HepG2 (cell line): ENCODE data around the gene QPCT. TPM values are rescaled to one million over a fixed set of nuclear protein-coding genes. Genes with fewer than 3 reads are reported as not detected.
A peak's percentile ranks its signal among the peaks of the same experiment; 100 is the strongest.

ENCODE experiments used
- ATAC-seq: fragments of 200-7000 bp; cut with Tn5 transposase; 3 replicates; pipeline ENCODE4 v1.9.1; 2020; ENCODE audit warnings: mild to moderate bottlenecking, moderate library complexity
- BruUV-seq: library from RNA; stranded (reverse); fragments of 400-500 nt; replicated peaks from 2 replicates; lab custom pipeline; 2021; lab: Mats Ljungman, UMichigan
- CTCF ChIA-PET: fragments of 300-600 bp; formaldehyde crosslinking; extraction: SDS; loops from one replicate; lab custom pipeline; 2021; ENCODE audit warnings: low total read pairs, inconsistent platforms, low intra/inter-chr PET ratio; lab: Yijun Ruan, JAX
- POLR2A ChIA-PET: fragments of 350-600 bp; sonication (Branson Sonifier 250); formaldehyde crosslinking; loops from one replicate; lab custom pipeline; 2020; ENCODE audit warnings: antibody characterized with exemption, inconsistent platforms; lab: Yijun Ruan, JAX
- DNase-seq: peaks from one replicate; pipeline ENCODE4 v3.0.0-alpha.2; 2015; ENCODE audit warnings: low spot score
- FAIRE-seq: peaks from 3 replicates; lab custom pipeline; 2011; peaks lifted over from hg19 to GRCh38; lab: Jason Lieb, UNC
- H2AFZ ChIP-seq: one replicate; pipeline ENCODE4 v1.6.1; 2011; ENCODE audit warnings: low read length, inconsistent platforms
- H3K27ac ChIP-seq: fragments of 300-600 bp; 3 replicates; pipeline ENCODE4 v1.8.0; 2011; ENCODE audit warnings: mixed run types, mild to moderate bottlenecking, mixed read lengths, low read length, inconsistent platforms; ENCODE audit not compliant: insufficient read depth; ENCODE audit errors: extremely low read length
- H3K27me3 ChIP-seq, 2 experiments: fragments of 200-600 bp in 1 of 2; 2 replicates in 1 of 2; 3 replicates in 1 of 2; pipeline versions ENCODE4 v1.6.0 to v1.8.0; 2011; ENCODE audit warnings: low read length in 2 of 2, mild to moderate bottlenecking in 2 of 2, moderate library complexity in 2 of 2, inconsistent platforms in 1 of 2; ENCODE audit not compliant: insufficient read depth in 2 of 2, control insufficient read depth in 1 of 2
- H3K36me3 ChIP-seq, 2 experiments: fragments of 200-600 bp in 1 of 2; replicated peaks in 1 of 2; 2 replicates in 1 of 2; 3 replicates in 1 of 2; pipeline versions ENCODE4 v1.5.1 to v1.8.0; 2011; ENCODE audit warnings: low read length in 2 of 2, inconsistent platforms in 1 of 2; ENCODE audit not compliant: insufficient read depth in 2 of 2, control insufficient read depth in 1 of 2
- H3K4me1 ChIP-seq: 2 replicates; pipeline ENCODE4 v1.5.1; 2012; ENCODE audit warnings: low read length, inconsistent platforms; ENCODE audit not compliant: insufficient read depth
- H3K4me2 ChIP-seq: 2 replicates; pipeline ENCODE4 v1.6.0; 2011; ENCODE audit warnings: low read depth, low read length, inconsistent platforms
- H3K4me3 ChIP-seq, 3 experiments: fragments of 200-600 bp in 1 of 3; sonication (generic), shearing (Covaris generic) in 1 of 3; replicated peaks in 1 of 3; 2 replicates each; pipeline ENCODE4 v1.5.1; 2011 to 2016; ENCODE audit warnings: low read length in 3 of 3, inconsistent platforms in 2 of 3, low read depth in 2 of 3, mild to moderate bottlenecking in 2 of 3, control low read depth in 1 of 3, mixed read lengths in 1 of 3; ENCODE audit not compliant: insufficient read depth in 1 of 3
- H3K79me2 ChIP-seq: one replicate; pipeline ENCODE4 v1.6.1; 2011; ENCODE audit warnings: low read length, inconsistent platforms; ENCODE audit not compliant: insufficient read depth
- H3K9ac ChIP-seq: 2 replicates; pipeline ENCODE4 v1.6.0; 2011; ENCODE audit warnings: mild to moderate bottlenecking, low read depth, low read length, inconsistent platforms; ENCODE audit not compliant: insufficient read depth
- H3K9me3 ChIP-seq: 2 replicates; pipeline ENCODE4 v1.5.1; 2012; ENCODE audit warnings: mild to moderate bottlenecking, low read length
- H4K20me1 ChIP-seq: 2 replicates; pipeline ENCODE4 v1.6.0; 2011; ENCODE audit warnings: inconsistent platforms, mild to moderate bottlenecking, low read length, moderate library complexity; ENCODE audit not compliant: insufficient read depth
- CENPT ChIP-seq: sonication (generic); formaldehyde crosslinking; IDR thresholded peaks from 2 replicates; pipeline ENCODE4 v1.8.0; 2022; ENCODE audit warnings: low read depth, mild to moderate bottlenecking, moderate library complexity, missing genetic modification reagents
- DRAP1 ChIP-seq: IDR thresholded peaks from 2 replicates; pipeline ENCODE4 v1.6.1; 2016; ENCODE audit warnings: missing genetic modification reagents, missing compliant biosample characterization
- KAT7 ChIP-seq: IDR thresholded peaks from 2 replicates; pipeline ENCODE4 v1.6.1; 2018; ENCODE audit warnings: borderline replicate concordance, missing compliant biosample characterization
- LRRFIP1 ChIP-seq: sonication (generic); formaldehyde crosslinking; conservative IDR thresholded peaks from 2 replicates; pipeline ENCODE4 v1.4.0; 2020; ENCODE audit warnings: missing genetic modification reagents
- MTF1 ChIP-seq: sonication (generic); formaldehyde crosslinking; IDR thresholded peaks from 2 replicates; pipeline ENCODE4 v1.5.0; 2020; ENCODE audit warnings: missing genetic modification reagents
- NCOA1 ChIP-seq: sonication (generic); formaldehyde crosslinking; IDR thresholded peaks from 2 replicates; pipeline ENCODE4 v1.9.0; 2021; ENCODE audit warnings: missing genetic modification reagents
- NR3C1 ChIP-seq: sonication (generic); formaldehyde crosslinking; IDR thresholded peaks from 2 replicates; pipeline ENCODE4 v1.4.0; 2020; ENCODE audit warnings: missing genetic modification reagents
- PCBP1 ChIP-seq: fragments of 200-400 bp; formaldehyde crosslinking; IDR thresholded peaks from 2 replicates; pipeline ENCODE4 v1.6.1; 2017; ENCODE audit warnings: mild to moderate bottlenecking, low read depth, low read length, borderline replicate concordance
- PRDM15 ChIP-seq: sonication (generic); formaldehyde crosslinking; IDR thresholded peaks from 2 replicates; pipeline ENCODE4 v1.4.0; 2020; ENCODE audit warnings: missing genetic modification reagents
- ZNF432 ChIP-seq: sonication (generic); formaldehyde crosslinking; IDR thresholded peaks from 2 replicates; pipeline ENCODE4 v1.5.0; 2020; ENCODE audit warnings: missing genetic modification reagents, mild to moderate bottlenecking, borderline replicate concordance
- ZNF577 ChIP-seq: sonication (generic); formaldehyde crosslinking; IDR thresholded peaks from 2 replicates; pipeline ENCODE4 v1.4.0; 2020; ENCODE audit warnings: mild to moderate bottlenecking, low read depth, missing genetic modification reagents, borderline replicate concordance
- ZNF749 ChIP-seq: sonication (generic); formaldehyde crosslinking; IDR thresholded peaks from 2 replicates; pipeline ENCODE4 v1.8.0; 2022; ENCODE audit warnings: mild to moderate bottlenecking, missing genetic modification reagents, moderate library complexity, borderline replicate concordance
- WGBS: methylation state at CpG from one replicate; pipeline ENCODE4 v1.1.6; 2017; ENCODE audit warnings: low lambda C conversion rate; 5-methylcytosine and 5-hydroxymethylcytosine counted together
- in situ Hi-C: cut with HindIII; loops from 2 replicates; pipeline ENCODE4 v1.10.0; 2017; ENCODE audit warnings: low pct_unique_long_range_greater_than_20kb; ENCODE audit not compliant: extremely low pct_ligation_motif_present
- intact Hi-C: fragments of 100-400 bp; cut with micrococcal nuclease; formaldehyde crosslinking; loops from one replicate; pipeline ENCODE4 v1.10.0; 2022; ENCODE audit not compliant: unreplicated experiment
- polyA plus RNA-seq, 8 experiments: library from polyadenylated mRNA; depleted of rRNA in 3 of 8; stranded (reverse) in 7 of 8; unstranded in 1 of 8; fragments of >200 nt; fragmentation: Illumina TruSeq in 4 of 8; extraction: Trizol in 4 of 8; gene quantifications; 2 replicates each; pipeline versions ENCODE4 v1.2.1 to v1.2.3, GENCODE V29; 2011 to 2016; ENCODE audit warnings: low read depth in 4 of 8, missing spikeins in 1 of 8, mixed read lengths in 1 of 8; ENCODE audit not compliant: insufficient read depth in 1 of 8
- total RNA-seq, 5 experiments: library from RNA; depleted of rRNA; stranded (reverse); fragments of >200 nt; fragmentation: Illumina TruSeq; extraction: Trizol; gene quantifications; 2 replicates each; pipeline ENCODE4 v1.2.3, GENCODE V29; 2016; ENCODE audit warnings: low read depth in 1 of 5
- TF ChIP-seq, protein P1 (sequence below): sonication (generic); formaldehyde crosslinking; conservative IDR thresholded peaks from 2 replicates; pipeline ENCODE4 v1.4.0; 2020; ENCODE audit warnings: missing genetic modification reagents
- TF ChIP-seq, protein P2 (sequence below): sonication (generic); formaldehyde crosslinking; IDR thresholded peaks from 2 replicates; pipeline ENCODE4 v1.8.1; 2023; ENCODE audit warnings: mild to moderate bottlenecking, inconsistent platforms, moderate library complexity, missing genetic modification reagents, borderline replicate concordance

QPCT gene
- total and polyA plus RNA-seq, 2 of the 13 experiments (the other 11 are each of a cell fraction or from before 2014, with no cell fraction given) = 0.77 to 1.2 TPM

DNA sequence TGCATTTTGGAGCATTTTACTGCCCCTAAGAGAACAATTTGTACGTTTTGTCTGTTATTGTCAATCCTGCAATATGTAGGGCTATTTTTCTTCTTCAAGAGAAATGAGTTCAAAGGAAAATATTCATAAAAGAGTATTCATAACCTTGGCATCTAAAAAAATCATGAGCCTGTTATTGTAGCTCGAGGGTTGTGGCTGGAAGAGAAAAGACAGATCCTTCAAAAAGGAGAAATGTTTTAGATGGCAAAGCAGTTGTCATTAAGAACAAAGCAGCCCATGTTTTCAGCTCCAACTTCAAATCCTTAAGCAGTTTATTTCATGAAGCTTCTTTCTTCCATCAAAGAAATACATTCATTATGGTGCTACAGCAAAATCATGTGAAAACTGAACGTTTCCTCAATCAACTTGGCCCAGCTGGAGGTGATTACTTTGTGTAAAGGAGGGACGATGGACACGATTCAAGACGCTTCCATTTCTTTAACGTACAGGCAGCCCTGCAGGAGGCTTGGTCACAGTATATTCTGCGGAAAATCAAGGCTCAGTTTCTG lies 31.4 kb downstream of the QPCT start:
- no peak for FAIRE-seq
- TF ChIP-seq NR3C1 (CRISPR knock-in tag) = no peak
- TF ChIP-seq DRAP1 (CRISPR knock-in tag) = no peak
- no peak for TF ChIP-seq ZNF432 (CRISPR knock-in tag)
- TF ChIP-seq LRRFIP1 = no peak
- no peak for TF ChIP-seq MTF1 (CRISPR knock-in tag)
- TF ChIP-seq, protein P1, sequence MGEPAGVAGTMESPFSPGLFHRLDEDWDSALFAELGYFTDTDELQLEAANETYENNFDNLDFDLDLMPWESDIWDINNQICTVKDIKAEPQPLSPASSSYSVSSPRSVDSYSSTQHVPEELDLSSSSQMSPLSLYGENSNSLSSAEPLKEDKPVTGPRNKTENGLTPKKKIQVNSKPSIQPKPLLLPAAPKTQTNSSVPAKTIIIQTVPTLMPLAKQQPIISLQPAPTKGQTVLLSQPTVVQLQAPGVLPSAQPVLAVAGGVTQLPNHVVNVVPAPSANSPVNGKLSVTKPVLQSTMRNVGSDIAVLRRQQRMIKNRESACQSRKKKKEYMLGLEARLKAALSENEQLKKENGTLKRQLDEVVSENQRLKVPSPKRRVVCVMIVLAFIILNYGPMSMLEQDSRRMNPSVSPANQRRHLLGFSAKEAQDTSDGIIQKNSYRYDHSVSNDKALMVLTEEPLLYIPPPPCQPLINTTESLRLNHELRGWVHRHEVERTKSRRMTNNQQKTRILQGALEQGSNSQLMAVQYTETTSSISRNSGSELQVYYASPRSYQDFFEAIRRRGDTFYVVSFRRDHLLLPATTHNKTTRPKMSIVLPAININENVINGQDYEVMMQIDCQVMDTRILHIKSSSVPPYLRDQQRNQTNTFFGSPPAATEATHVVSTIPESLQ (CRISPR knock-in tag) = no peak
- TF ChIP-seq KAT7 (CRISPR knock-in tag) = no peak
- TF ChIP-seq PRDM15 (CRISPR knock-in tag) = no peak
- no peak for TF ChIP-seq NCOA1
- no peak for TF ChIP-seq PCBP1
- TF ChIP-seq ZNF749 (CRISPR knock-in tag) = no peak
- no peak for TF ChIP-seq CENPT (CRISPR knock-in tag)
- TF ChIP-seq ZNF577 (CRISPR knock-in tag) = no peak
- TF ChIP-seq, protein P2, sequence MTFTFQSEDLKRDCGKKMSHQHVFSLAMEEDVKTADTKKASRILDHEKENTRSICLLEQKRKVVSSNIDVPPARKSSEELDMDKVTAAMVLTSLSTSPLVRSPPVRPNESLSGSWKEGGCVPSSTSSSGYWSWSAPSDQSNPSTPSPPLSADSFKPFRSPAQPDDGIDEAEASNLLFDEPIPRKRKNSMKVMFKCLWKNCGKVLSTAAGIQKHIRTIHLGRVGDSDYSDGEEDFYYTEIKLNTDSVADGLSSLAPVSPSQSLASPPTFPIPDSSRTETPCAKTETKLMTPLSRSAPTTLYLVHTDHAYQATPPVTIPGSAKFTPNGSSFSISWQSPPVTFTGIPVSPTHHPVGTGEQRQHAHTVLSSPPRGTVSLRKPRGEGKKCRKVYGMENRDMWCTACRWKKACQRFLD (CRISPR knock-in tag) = no peak

More for the DNA sequence above, 31.4 kb downstream of the QPCT start:
- BruUV-seq = no TSS peak
- H4K20me1 ChIP-seq = no peaks in the 10 kb centered on the region
- DNase-seq (no peak), ATAC-seq (no peak)
- no peak overlapping the region for H3K27ac ChIP-seq
- no peaks in the 10 kb centered on the region for H3K9me3 ChIP-seq
- peaks cover 12% of the 10 kb centered on the region for H3K4me1 ChIP-seq
- H2AFZ ChIP-seq = peak overlapping the region; percentile 38
- intact Hi-C loops (no loop called here), in situ Hi-C loops (no loop called here)
- WGBS = 18% methylated on average over 8 of the region's 8 CpGs
- ChIA-PET POLR2A (no interaction called here), CTCF (no interaction called here)
- H3K4me2 ChIP-seq = no peak overlapping the region
- H3K27me3 ChIP-seq = 0 out of 5 replicates have a peak, but pooled peaks cover 0 to 3% of the 10 kb centered on the region in 2 experiments
- no peaks in the 10 kb centered on the region for H3K79me2 ChIP-seq
- H3K4me3 ChIP-seq = no peak overlapping the region
- H3K36me3 ChIP-seq = no peaks in the 10 kb centered on the region
- H3K9ac ChIP-seq = no peak overlapping the region
